Measurements from ENCODE around the gene SPEF1. TPM values are rescaled to one million over a fixed set of nuclear protein-coding genes. Genes with fewer than 3 reads are reported as not detected.

The SPEF1 gene
- total and polyA plus RNA-seq, 2 of the 13 experiments (the other 11 are each of a cell fraction or from before 2014, with no cell fraction given): 0.11 to 0.27 TPM

DNA sequence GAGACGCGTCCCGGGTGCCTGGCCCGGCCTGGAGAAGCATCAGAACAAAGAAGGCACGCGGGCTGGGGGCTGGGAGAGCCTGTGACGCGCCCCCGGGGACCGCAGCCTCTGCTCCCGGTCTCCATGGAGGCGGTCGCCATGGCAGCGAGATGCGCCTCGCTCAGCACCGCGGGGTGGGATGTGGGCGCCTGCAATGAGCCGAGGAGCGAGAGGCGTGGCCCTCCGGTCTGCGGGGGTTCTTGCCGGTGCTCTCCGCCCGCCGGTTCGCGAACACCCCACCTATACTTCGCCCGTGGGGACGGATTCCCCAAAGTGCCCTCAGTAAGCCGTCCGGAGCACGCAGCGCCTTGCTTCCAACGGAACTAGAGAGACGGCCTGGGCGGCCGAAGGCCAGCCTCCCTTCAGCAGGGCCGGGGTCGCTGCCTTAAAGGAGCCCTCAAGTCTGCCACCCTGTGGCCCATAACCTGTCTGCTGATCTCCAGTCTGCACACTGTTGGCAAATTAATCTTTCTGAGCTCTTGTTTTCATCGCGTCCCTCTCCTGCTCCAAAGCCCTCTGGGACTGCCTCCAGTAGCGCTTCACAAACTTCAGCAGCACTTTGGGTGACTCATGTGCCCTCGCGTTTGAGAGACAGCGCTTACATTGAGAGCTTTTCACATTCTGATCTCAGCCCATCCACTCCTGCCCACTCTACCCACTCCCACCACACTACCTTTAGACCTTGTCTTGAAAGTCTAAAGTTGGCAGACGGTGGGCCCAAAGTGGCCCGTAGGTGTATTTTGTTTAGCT lies 12.7 kb downstream of the SPEF1 start (continued):
- TF ChIP-seq GTF3A (CRISPR knock-in tag; conservative IDR thresholded peaks at IDR 0.05) (no peak), POLR2AphosphoS5 (IDR thresholded peaks at IDR 0.05; ENCODE audit: low read depth, low read length) (no peak), MIXL1 (CRISPR knock-in tag; IDR thresholded peaks at IDR 0.05) (peak; percentile 24; the same call in 1 of the 2 replicates), SALL1 (CRISPR knock-in tag; IDR thresholded peaks at IDR 0.05) (0 out of 2 replicates have a peak, but pooled peaks have one; percentile 44), ZNF572 (CRISPR knock-in tag; IDR thresholded peaks at IDR 0.05) (peak; percentile 39; the same call in 1 of the 2 replicates), XRCC5 (optimal IDR thresholded peaks at IDR 0.05; ENCODE audit: low read length) (peak; percentile 79), BCL6 (CRISPR knock-in tag; IDR thresholded peaks at IDR 0.05) (no peak; the same call in 1 of the 2 replicates), PHF21A (CRISPR knock-in tag; IDR thresholded peaks at IDR 0.05) (no peak), BRCA1 (CRISPR knock-in tag; IDR thresholded peaks at IDR 0.05) (0 out of 2 replicates have a peak, but pooled peaks have one; percentile 12), NFYB (CRISPR knock-in tag; IDR thresholded peaks at IDR 0.05) (peak; percentile 12; the same call in 1 of the 2 replicates), ZNF747 (CRISPR knock-in tag; IDR thresholded peaks at IDR 0.05; ENCODE audit: borderline replicate concordance) (no peak), NONO (IDR thresholded peaks at IDR 0.05) (no peak), NONO (CRISPR knock-in tag; conservative IDR thresholded peaks at IDR 0.05) (0 out of 2 replicates have a peak, but pooled peaks have one; percentile 17), MTA1 (CRISPR knock-in tag; IDR thresholded peaks at IDR 0.05; ENCODE audit: borderline replicate concordance) (peak; percentile 84), TOE1 (CRISPR knock-in tag; IDR thresholded peaks at IDR 0.05) (0 out of 2 replicates have a peak, but pooled peaks have one; percentile 25), ZNF616 (CRISPR knock-in tag; IDR thresholded peaks at IDR 0.05; ENCODE audit: low read depth) (peak; percentile 50; the same call in 1 of the 2 replicates), IRF2 (CRISPR knock-in tag; IDR thresholded peaks at IDR 0.05) (peak; percentile 14; the same call in 1 of the 2 replicates), SKI (IDR thresholded peaks at IDR 0.05; ENCODE audit: partially characterized antibody) (peak; percentile 27), RAD51 (IDR thresholded peaks at IDR 0.05; ENCODE audit: borderline replicate concordance) (no peak), REPIN1 (CRISPR knock-in tag; IDR thresholded peaks at IDR 0.05; ENCODE audit: borderline replicate concordance, low read depth) (no peak), ZNF33B (CRISPR knock-in tag; IDR thresholded peaks at IDR 0.05) (peak; percentile 14; the same call in 1 of the 2 replicates)
- TF ChIP-seq, protein P1, sequence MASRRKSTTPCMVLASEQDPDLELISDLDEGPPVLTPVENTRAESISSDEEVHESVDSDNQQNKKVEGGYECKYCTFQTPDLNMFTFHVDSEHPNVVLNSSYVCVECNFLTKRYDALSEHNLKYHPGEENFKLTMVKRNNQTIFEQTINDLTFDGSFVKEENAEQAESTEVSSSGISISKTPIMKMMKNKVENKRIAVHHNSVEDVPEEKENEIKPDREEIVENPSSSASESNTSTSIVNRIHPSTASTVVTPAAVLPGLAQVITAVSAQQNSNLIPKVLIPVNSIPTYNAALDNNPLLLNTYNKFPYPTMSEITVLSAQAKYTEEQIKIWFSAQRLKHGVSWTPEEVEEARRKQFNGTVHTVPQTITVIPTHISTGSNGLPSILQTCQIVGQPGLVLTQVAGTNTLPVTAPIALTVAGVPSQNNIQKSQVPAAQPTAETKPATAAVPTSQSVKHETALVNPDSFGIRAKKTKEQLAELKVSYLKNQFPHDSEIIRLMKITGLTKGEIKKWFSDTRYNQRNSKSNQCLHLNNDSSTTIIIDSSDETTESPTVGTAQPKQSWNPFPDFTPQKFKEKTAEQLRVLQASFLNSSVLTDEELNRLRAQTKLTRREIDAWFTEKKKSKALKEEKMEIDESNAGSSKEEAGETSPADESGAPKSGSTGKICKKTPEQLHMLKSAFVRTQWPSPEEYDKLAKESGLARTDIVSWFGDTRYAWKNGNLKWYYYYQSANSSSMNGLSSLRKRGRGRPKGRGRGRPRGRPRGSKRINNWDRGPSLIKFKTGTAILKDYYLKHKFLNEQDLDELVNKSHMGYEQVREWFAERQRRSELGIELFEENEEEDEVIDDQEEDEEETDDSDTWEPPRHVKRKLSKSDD (CRISPR knock-in tag; IDR thresholded peaks at IDR 0.05; ENCODE audit: low read depth): no peak
- TF ChIP-seq, protein P2, sequence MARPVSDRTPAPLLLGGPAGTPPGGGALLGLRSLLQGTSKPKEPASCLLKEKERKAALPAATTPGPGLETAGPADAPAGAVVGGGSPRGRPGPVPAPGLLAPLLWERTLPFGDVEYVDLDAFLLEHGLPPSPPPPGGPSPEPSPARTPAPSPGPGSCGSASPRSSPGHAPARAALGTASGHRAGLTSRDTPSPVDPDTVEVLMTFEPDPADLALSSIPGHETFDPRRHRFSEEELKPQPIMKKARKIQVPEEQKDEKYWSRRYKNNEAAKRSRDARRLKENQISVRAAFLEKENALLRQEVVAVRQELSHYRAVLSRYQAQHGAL (CRISPR knock-in tag; IDR thresholded peaks at IDR 0.05; ENCODE audit: not compliant biosample characterization): no peak
- TF ChIP-seq, protein P3, sequence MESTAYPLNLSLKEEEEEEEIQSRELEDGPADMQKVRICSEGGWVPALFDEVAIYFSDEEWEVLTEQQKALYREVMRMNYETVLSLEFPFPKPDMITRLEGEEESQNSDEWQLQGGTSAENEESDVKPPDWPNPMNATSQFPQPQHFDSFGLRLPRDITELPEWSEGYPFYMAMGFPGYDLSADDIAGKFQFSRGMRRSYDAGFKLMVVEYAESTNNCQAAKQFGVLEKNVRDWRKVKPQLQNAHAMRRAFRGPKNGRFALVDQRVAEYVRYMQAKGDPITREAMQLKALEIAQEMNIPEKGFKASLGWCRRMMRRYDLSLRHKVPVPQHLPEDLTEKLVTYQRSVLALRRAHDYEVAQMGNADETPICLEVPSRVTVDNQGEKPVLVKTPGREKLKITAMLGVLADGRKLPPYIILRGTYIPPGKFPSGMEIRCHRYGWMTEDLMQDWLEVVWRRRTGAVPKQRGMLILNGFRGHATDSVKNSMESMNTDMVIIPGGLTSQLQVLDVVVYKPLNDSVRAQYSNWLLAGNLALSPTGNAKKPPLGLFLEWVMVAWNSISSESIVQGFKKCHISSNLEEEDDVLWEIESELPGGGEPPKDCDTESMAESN (CRISPR knock-in tag; conservative IDR thresholded peaks at IDR 0.05): no peak
- TF ChIP-seq, protein P4, sequence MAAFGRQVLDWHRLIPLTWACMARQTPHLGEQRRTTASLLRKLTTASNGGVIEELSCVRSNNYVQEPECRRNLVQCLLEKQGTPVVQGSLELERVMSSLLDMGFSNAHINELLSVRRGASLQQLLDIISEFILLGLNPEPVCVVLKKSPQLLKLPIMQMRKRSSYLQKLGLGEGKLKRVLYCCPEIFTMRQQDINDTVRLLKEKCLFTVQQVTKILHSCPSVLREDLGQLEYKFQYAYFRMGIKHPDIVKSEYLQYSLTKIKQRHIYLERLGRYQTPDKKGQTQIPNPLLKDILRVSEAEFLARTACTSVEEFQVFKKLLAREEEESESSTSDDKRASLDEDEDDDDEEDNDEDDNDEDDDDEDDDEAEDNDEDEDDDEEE (CRISPR knock-in tag; IDR thresholded peaks at IDR 0.05): no peak
